PC-3 (cell line): ENCODE data around the gene IL10. TPM values are rescaled to one million over a fixed set of nuclear protein-coding genes. Genes with fewer than 3 reads are reported as not detected.

Experiments used
- ATAC-seq: fragments of 200-7000 bp; cut with Tn5 transposase; 2 replicates; pipeline ENCODE4 v1.9.1; 2020; ENCODE audit warnings: mild to moderate bottlenecking, moderate library complexity
- BruUV-seq: library from RNA; stranded (reverse); fragments of 400-500 nt; replicated peaks from 2 replicates; lab custom pipeline; 2021; lab: Mats Ljungman, UMichigan
- CTCF ChIA-PET: fragments of 300-600 bp; sonication (Branson Sonifier 250); formaldehyde crosslinking; loops from one replicate; lab custom pipeline; 2022; ENCODE audit warnings: antibody characterized with exemption; lab: Charles Lee
- POLR2A ChIA-PET: fragments of 300-600 bp; sonication (Branson Sonifier 250); formaldehyde crosslinking; loops from one replicate; lab custom pipeline; 2022; ENCODE audit warnings: antibody characterized with exemption; ENCODE audit not compliant: unreplicated experiment; lab: Charles Lee
- DNase-seq: peaks from one replicate; pipeline ENCODE4 v3.0.0-alpha.2; 2015
- H2AFZ ChIP-seq: fragments of 300-600 bp; sonication (generic); 2 replicates; pipeline ENCODE4 v1.6.0; 2016; ENCODE audit warnings: antibody characterized with exemption, low read length
- H3F3A ChIP-seq: fragments of 300-600 bp; sonication (generic); one replicate; pipeline ENCODE4 v1.6.0; 2017; ENCODE audit warnings: antibody characterized with exemption, low read length, control low read depth, mild to moderate bottlenecking; ENCODE audit not compliant: unreplicated experiment
- H3K27ac ChIP-seq: fragments of 300-600 bp; sonication (generic); 2 replicates; pipeline ENCODE4 v1.5.1; 2016; ENCODE audit warnings: mild to moderate bottlenecking, low read length
- H3K27me3 ChIP-seq: fragments of 300-600 bp; sonication (generic); 2 replicates; pipeline ENCODE4 v1.6.1; 2016; ENCODE audit warnings: low read length, mixed read lengths
- H3K36me3 ChIP-seq: fragments of 300-600 bp; sonication (generic); 2 replicates; pipeline ENCODE4 v1.6.1; 2016; ENCODE audit warnings: low read depth, mixed run types, low read length, mixed read lengths
- H3K4me1 ChIP-seq: fragments of 300-600 bp; sonication (generic); 2 replicates; pipeline ENCODE4 v1.5.1; 2016; ENCODE audit warnings: low read length; ENCODE audit not compliant: insufficient read depth
- H3K4me2 ChIP-seq: fragments of 300-600 bp; sonication (generic); 2 replicates; pipeline ENCODE4 v1.6.0; 2016; ENCODE audit warnings: low read length
- H3K4me3 ChIP-seq: fragments of 300-600 bp; sonication (generic); 2 replicates; pipeline ENCODE4 v1.5.1; 2016; ENCODE audit warnings: mild to moderate bottlenecking, low read length, mixed read lengths
- H3K79me2 ChIP-seq: fragments of 300-600 bp; sonication (generic); 2 replicates; pipeline ENCODE4 v1.6.1; 2017; ENCODE audit warnings: low read length, mixed read lengths
- H3K9ac ChIP-seq: fragments of 300-600 bp; sonication (generic); 2 replicates; pipeline ENCODE4 v1.6.0; 2016; ENCODE audit warnings: mild to moderate bottlenecking, low read length
- H3K9me2 ChIP-seq: fragments of 300-600 bp; sonication (generic); replicated peaks from 2 replicates; pipeline ENCODE4 v1.6.1; 2016; ENCODE audit warnings: mixed run types, low read length, mixed read lengths
- H3K9me3 ChIP-seq: fragments of 300-600 bp; sonication (generic); 2 replicates; pipeline ENCODE4 v1.6.1; 2016; ENCODE audit warnings: low read length, mixed read lengths
- H4K20me1 ChIP-seq: fragments of 300-600 bp; sonication (generic); 2 replicates; pipeline ENCODE4 v1.6.1; 2016; ENCODE audit warnings: low read length, mixed read lengths
- EZH2 ChIP-seq: fragments of 300-600 bp; sonication (generic); IDR thresholded peaks from one replicate; pipeline ENCODE4 v1.6.1; 2017; ENCODE audit warnings: antibody characterized with exemption, mild to moderate bottlenecking, low read length; ENCODE audit not compliant: unreplicated experiment
- EZH2phosphoT487 ChIP-seq: fragments of 300-600 bp; sonication (generic); IDR thresholded peaks from 2 replicates; pipeline ENCODE4 v1.6.1; 2018; ENCODE audit warnings: mild to moderate bottlenecking, antibody characterized with exemption, low read length, borderline replicate concordance
- intact Hi-C: fragments of 100-400 bp; cut with micrococcal nuclease; formaldehyde crosslinking; loops from 2 replicates; pipeline ENCODE4 v1.9.0; 2023
- total RNA-seq: library from RNA; depleted of rRNA; stranded (reverse); fragments of >200 nt; gene quantifications from 2 replicates; pipeline ENCODE4 v1.2.3, GENCODE V29; 2014
- TF ChIP-seq, protein P1 (sequence below): fragments of 300-600 bp; sonication (generic); conservative IDR thresholded peaks from 2 replicates; pipeline ENCODE4 v1.5.1; 2017; ENCODE audit warnings: antibody characterized with exemption, low read depth, mild to moderate bottlenecking, low read length

Gene IL10
- total RNA-seq, 1 experiment from 2014 or later, result not detected

DNA sequence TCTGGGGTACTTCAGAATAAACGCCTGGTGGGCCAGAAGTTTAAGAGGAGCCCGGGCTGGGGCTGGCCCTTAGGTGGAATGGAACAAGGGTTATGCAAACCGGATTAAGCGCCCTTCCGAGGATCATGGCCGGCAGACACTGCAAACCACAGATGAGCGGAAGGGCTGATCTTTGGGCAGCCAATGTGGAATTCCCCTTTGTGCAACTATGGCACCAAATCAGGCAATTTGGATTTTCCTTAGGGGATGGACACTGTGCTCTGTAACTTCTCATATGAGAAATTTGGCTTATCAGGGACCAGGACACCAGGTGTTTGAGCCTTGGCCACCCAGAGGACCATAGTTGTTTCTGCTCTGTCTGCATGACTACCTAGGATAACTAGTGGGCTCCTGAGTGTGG is 5.7 kb upstream of the IL10 start:
- H3K4me2 ChIP-seq, result no peak overlapping the region
- POLR2A ChIA-PET, result no interaction called here
- no peaks in the 10 kb centered on the region for H3K79me2 ChIP-seq
- no peaks in the 10 kb centered on the region for H3F3A ChIP-seq
- H3K36me3 ChIP-seq, result no peaks in the 10 kb centered on the region
- no peaks in the 10 kb centered on the region for H3K9me3 ChIP-seq
- no peak overlapping the region for H3K4me3 ChIP-seq
- ATAC-seq (no peak), DNase-seq (no peak)
- peaks cover 39% of the 10 kb centered on the region for H3K27me3 ChIP-seq
- CTCF ChIA-PET, result no interaction called here
- intact Hi-C loops, result no loop called here
- no peak overlapping the region for H2AFZ ChIP-seq
- no peaks in the 10 kb centered on the region for H3K9me2 ChIP-seq
- no TSS peak for BruUV-seq
- no peak overlapping the region for H3K27ac ChIP-seq
- H4K20me1 ChIP-seq, result no peaks in the 10 kb centered on the region
- H3K9ac ChIP-seq, result no peak overlapping the region
- TF ChIP-seq EZH2phosphoT487, result no peak
- H3K4me1 ChIP-seq, result 0 out of 2 replicates have a peak, but pooled peaks cover 4% of the 10 kb centered on the region

DNA sequence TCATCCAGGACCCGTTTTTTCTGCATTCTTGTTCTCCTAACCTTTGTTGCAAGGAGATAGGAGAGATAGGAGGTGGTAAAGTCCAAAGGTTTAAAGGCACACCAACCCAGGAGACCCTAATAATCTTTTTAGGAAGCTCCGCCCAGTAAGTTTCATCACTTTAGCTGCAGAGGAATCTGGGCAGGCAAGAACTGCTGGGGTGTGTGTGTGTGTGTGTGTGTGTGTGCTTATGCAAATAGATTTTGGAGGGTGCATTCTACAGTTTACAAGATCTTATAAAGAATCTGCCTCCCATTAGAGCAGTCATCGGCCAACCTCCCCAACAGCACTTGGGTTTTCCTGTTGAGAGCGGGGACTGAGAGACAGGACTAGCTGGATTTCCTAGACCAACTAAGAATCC is 3.9 kb upstream of the IL10 start:
- no peak for TF ChIP-seq EZH2phosphoT487
- TF ChIP-seq, protein P1, sequence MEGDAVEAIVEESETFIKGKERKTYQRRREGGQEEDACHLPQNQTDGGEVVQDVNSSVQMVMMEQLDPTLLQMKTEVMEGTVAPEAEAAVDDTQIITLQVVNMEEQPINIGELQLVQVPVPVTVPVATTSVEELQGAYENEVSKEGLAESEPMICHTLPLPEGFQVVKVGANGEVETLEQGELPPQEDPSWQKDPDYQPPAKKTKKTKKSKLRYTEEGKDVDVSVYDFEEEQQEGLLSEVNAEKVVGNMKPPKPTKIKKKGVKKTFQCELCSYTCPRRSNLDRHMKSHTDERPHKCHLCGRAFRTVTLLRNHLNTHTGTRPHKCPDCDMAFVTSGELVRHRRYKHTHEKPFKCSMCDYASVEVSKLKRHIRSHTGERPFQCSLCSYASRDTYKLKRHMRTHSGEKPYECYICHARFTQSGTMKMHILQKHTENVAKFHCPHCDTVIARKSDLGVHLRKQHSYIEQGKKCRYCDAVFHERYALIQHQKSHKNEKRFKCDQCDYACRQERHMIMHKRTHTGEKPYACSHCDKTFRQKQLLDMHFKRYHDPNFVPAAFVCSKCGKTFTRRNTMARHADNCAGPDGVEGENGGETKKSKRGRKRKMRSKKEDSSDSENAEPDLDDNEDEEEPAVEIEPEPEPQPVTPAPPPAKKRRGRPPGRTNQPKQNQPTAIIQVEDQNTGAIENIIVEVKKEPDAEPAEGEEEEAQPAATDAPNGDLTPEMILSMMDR, result no peak
- TF ChIP-seq EZH2, result no peak
- CTCF ChIA-PET, result interaction anchor here (0.6 to 0.7 kb wide), 3 partner anchors 67 to 309 kb away, joined by 3 to 7 read pairs (median 6); no protein-coding TSS in a partner anchor
- H3K4me1 ChIP-seq, result 0 out of 2 replicates have a peak, but pooled peaks cover 4% of the 10 kb centered on the region
- POLR2A ChIA-PET, result no interaction called here
- H3K9me3 ChIP-seq, result no peaks in the 10 kb centered on the region
- no peaks in the 10 kb centered on the region for H4K20me1 ChIP-seq
- peaks cover 47% of the 10 kb centered on the region for H3K27me3 ChIP-seq
- no peak overlapping the region for H2AFZ ChIP-seq
- no TSS peak for BruUV-seq
- DNase-seq, result peak; percentile 55
- no peak overlapping the region for H3K4me2 ChIP-seq
- H3K27ac ChIP-seq, result no peak overlapping the region
- no peak overlapping the region for H3K9ac ChIP-seq
- intact Hi-C loops, result no loop called here
- H3K4me3 ChIP-seq, result no peak overlapping the region
- no peaks in the 10 kb centered on the region for H3K36me3 ChIP-seq
- no peaks in the 10 kb centered on the region for H3K9me2 ChIP-seq
- ATAC-seq, result no peak; the same call in 1 of the 2 replicates
- no peaks in the 10 kb centered on the region for H3F3A ChIP-seq
- H3K79me2 ChIP-seq, result no peaks in the 10 kb centered on the region

DNA sequence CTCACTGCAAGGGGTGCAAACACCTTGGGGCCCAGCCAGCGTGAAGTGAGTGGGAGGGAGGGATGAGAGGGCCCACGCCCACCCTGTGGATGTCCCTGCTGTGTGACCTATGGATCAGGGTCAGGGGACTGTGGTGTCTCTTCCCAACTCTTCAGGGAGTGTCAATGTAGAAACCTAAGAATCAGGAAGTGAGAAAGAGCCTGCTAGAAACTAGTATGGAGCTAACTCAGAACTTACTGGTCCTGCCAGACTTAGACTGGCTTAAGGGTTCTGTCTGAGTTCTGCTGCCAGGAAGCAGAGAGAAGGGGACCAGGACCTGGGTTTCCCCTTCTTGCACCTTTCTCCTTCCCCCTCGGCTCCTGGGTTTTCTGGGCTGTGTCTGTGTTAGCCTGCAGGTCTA is 1.8 kb upstream of the IL10 start:
- no peak overlapping the region for H3K4me3 ChIP-seq
- CTCF ChIA-PET, result interaction anchor here (0.8 kb wide), 1 partner anchor 15 kb away, joined by 3 read pairs; no protein-coding TSS in a partner anchor
- H3K4me1 ChIP-seq, result 0 out of 2 replicates have a peak, but pooled peaks cover under 1% of the 10 kb centered on the region
- DNase-seq (no peak), ATAC-seq (no peak)
- H3K4me2 ChIP-seq, result no peak overlapping the region
- POLR2A ChIA-PET, result no interaction called here
- no peaks in the 10 kb centered on the region for H3K9me3 ChIP-seq
- H2AFZ ChIP-seq, result no peak overlapping the region
- BruUV-seq, result no TSS peak
- TF ChIP-seq, protein P1, result no peak
- TF ChIP-seq EZH2phosphoT487, result no peak
- TF ChIP-seq EZH2, result no peak
- H3K9me2 ChIP-seq, result no peaks in the 10 kb centered on the region
- intact Hi-C loops, result no loop called here
- H3K27ac ChIP-seq, result no peak overlapping the region
- H3K79me2 ChIP-seq, result no peaks in the 10 kb centered on the region
- no peak overlapping the region for H3K9ac ChIP-seq
- H4K20me1 ChIP-seq, result no peaks in the 10 kb centered on the region
- H3F3A ChIP-seq, result no peaks in the 10 kb centered on the region
- H3K36me3 ChIP-seq, result no peaks in the 10 kb centered on the region
- H3K27me3 ChIP-seq, result peaks cover 64% of the 10 kb centered on the region
